Astrocyte (in vitro differentiated cells and primary cell): ENCODE results near the gene PNMA1.

Experiments used
- CTCF ChIP-seq: IDR thresholded peaks from 2 replicates; pipeline ENCODE4 v1.5.1; 2011; ENCODE audit warnings: low read depth, mild to moderate bottlenecking, inconsistent platforms, low read length, moderate library complexity; ENCODE audit not compliant: insufficient read depth
- EZH2 ChIP-seq: IDR thresholded peaks from 2 replicates; pipeline ENCODE4 v1.6.1; 2012; ENCODE audit warnings: mild to moderate bottlenecking, low read length, inconsistent platforms; ENCODE audit not compliant: insufficient read depth

GRCh38 chr14:73763396-73763795, 49.2 kb upstream of the PNMA1 start:
- no peak for TF ChIP-seq EZH2
- no peak for TF ChIP-seq CTCF
